GM21529 (cell line): ENCODE data around the gene OR9A4.
A peak's percentile ranks its signal among the peaks of the same experiment; 100 is the strongest.

Experiments
- ATAC-seq: cut with Tn5 transposase; IDR thresholded peaks from one replicate; pipeline ENCODE4 v1.9.1; 2021; ENCODE audit not compliant: unreplicated experiment

The OR9A4 gene

GRCh38 chr7:141945356-141945755 is 29.2 kb downstream of the OR9A4 start:
- ATAC-seq = no peak

GRCh38 chr7:141946796-141947195 is 30.6 kb downstream of the OR9A4 start, which contains the start of gene CLEC5A:
TSS of gene CLEC5A (minus strand) at chr7:141946974. CDS start at chr7:141946292, 682 bp downstream.
- no peak for ATAC-seq

- no peak for ATAC-seq
Observed at GRCh38 chr7:141949021-141949420, 32.8 kb downstream of the OR9A4 start.

GRCh38 chr7:141949451-141949850 is 33.3 kb downstream of the OR9A4 start:
- no peak for ATAC-seq

- ATAC-seq = no peak
Observed at GRCh38 chr7:141949911-141950310, 33.7 kb downstream of the OR9A4 start.

- ATAC-seq = no peak
Observed at GRCh38 chr7:141950806-141951205, 34.6 kb downstream of the OR9A4 start.

- no peak for ATAC-seq
Observed at GRCh38 chr7:141952461-141952860, 36.3 kb downstream of the OR9A4 start.

GRCh38 chr7:141954334-141954733 is 38.1 kb downstream of the OR9A4 start:
- ATAC-seq = no peak

- no peak for ATAC-seq
Observed at GRCh38 chr7:141956084-141956483, 39.9 kb downstream of the OR9A4 start.

- ATAC-seq = peak; percentile 92
Observed at GRCh38 chr7:141960687-141961422, 44.7 kb downstream of the OR9A4 start.
